NB4 (cell line): ENCODE results near the gene SDF4.

ENCODE experiments used
- POLR2A ChIP-seq: IDR thresholded peaks from 2 replicates; pipeline ENCODE4 v1.6.1; 2011; ENCODE audit warnings: mild to moderate bottlenecking; ENCODE audit not compliant: insufficient read length; ENCODE audit errors: extremely low read depth
- TF ChIP-seq, protein P1 (sequence below): IDR thresholded peaks from one replicate; pipeline ENCODE4 v1.5.1; 2012; ENCODE audit warnings: low read depth, low read length

- TF ChIP-seq, protein P1, sequence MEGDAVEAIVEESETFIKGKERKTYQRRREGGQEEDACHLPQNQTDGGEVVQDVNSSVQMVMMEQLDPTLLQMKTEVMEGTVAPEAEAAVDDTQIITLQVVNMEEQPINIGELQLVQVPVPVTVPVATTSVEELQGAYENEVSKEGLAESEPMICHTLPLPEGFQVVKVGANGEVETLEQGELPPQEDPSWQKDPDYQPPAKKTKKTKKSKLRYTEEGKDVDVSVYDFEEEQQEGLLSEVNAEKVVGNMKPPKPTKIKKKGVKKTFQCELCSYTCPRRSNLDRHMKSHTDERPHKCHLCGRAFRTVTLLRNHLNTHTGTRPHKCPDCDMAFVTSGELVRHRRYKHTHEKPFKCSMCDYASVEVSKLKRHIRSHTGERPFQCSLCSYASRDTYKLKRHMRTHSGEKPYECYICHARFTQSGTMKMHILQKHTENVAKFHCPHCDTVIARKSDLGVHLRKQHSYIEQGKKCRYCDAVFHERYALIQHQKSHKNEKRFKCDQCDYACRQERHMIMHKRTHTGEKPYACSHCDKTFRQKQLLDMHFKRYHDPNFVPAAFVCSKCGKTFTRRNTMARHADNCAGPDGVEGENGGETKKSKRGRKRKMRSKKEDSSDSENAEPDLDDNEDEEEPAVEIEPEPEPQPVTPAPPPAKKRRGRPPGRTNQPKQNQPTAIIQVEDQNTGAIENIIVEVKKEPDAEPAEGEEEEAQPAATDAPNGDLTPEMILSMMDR = no peak
- TF ChIP-seq POLR2A = no peak
These were observed 22.3 kb upstream of the SDF4 start for GRCh38 chr1:1253972-1254666.
